ENCODE data around the gene VASH1.
"Not testable (repeated sequence)": the region's sequence is repeated elsewhere in the genome, so short reads cannot be mapped to it uniquely, and the experiment has no call there.

Gene VASH1

GRCh38 chr14:76761136-76761959, at the start of gene VASH1:
Gene VASH1 (plus strand): TSS chr14:76761468. CDS start chr14:76762822, 1,354 bp downstream.
- DNase-seq (ENCODE audit: low spot score) = peak; percentile 56

- DNase-seq (ENCODE audit: low spot score) = no peak
Observed at GRCh38 chr14:76713121-76713520, 48.1 kb upstream of the VASH1 start.

- DNase-seq (ENCODE audit: low spot score) = no peak
Observed at GRCh38 chr14:76714470-76714869, 46.8 kb upstream of the VASH1 start.

GRCh38 chr14:76715101-76715500, 46.2 kb upstream of the VASH1 start:
- DNase-seq (ENCODE audit: low spot score) = no peak

- DNase-seq (ENCODE audit: low spot score) = no peak
Observed at GRCh38 chr14:76715511-76716081, 45.7 kb upstream of the VASH1 start.

- no peak for DNase-seq (ENCODE audit: low spot score)
Observed at GRCh38 chr14:76716285-76716684, 45.0 kb upstream of the VASH1 start.

GRCh38 chr14:76717508-76718290, 43.6 kb upstream of the VASH1 start:
- no peak for DNase-seq (ENCODE audit: low spot score)

- DNase-seq (ENCODE audit: low spot score) = no peak
Observed at GRCh38 chr14:76718306-76719040, 42.8 kb upstream of the VASH1 start.

GRCh38 chr14:76719666-76720065, 41.6 kb upstream of the VASH1 start:
- DNase-seq (ENCODE audit: low spot score) = no peak

GRCh38 chr14:76720382-76720813, 40.9 kb upstream of the VASH1 start:
- DNase-seq (ENCODE audit: low spot score) = no peak

- not testable (repeated sequence) for DNase-seq (ENCODE audit: low spot score)
Observed at GRCh38 chr14:76721506-76721905, 39.8 kb upstream of the VASH1 start.

GRCh38 chr14:76724651-76725550, 36.4 kb upstream of the VASH1 start:
- no peak for DNase-seq (ENCODE audit: low spot score)

GRCh38 chr14:76726551-76726970, 34.7 kb upstream of the VASH1 start:
- no peak for DNase-seq (ENCODE audit: low spot score)

- no peak for DNase-seq (ENCODE audit: low spot score)
Observed at GRCh38 chr14:76727384-76727783, 33.9 kb upstream of the VASH1 start.

- DNase-seq (ENCODE audit: low spot score) = no peak
Observed at GRCh38 chr14:76727901-76728300, 33.4 kb upstream of the VASH1 start.

GRCh38 chr14:76729258-76729657, 32.0 kb upstream of the VASH1 start:
- no peak for DNase-seq (ENCODE audit: low spot score)

GRCh38 chr14:76729953-76730505, 31.2 kb upstream of the VASH1 start:
- no peak for DNase-seq (ENCODE audit: low spot score)

- DNase-seq (ENCODE audit: low spot score) = not testable (repeated sequence)
Observed at GRCh38 chr14:76734501-76734900, 26.8 kb upstream of the VASH1 start.

- no peak for DNase-seq (ENCODE audit: low spot score)
Observed at GRCh38 chr14:76736514-76736913, 24.8 kb upstream of the VASH1 start.

GRCh38 chr14:76741074-76741473, 20.2 kb upstream of the VASH1 start:
- no peak for DNase-seq (ENCODE audit: low spot score)

GRCh38 chr14:76742185-76742584, 19.1 kb upstream of the VASH1 start:
- no peak for DNase-seq (ENCODE audit: low spot score)
